GM18519 (cell line): ENCODE results near the gene MAP3K20.
"Not testable (repeated sequence)": the region's sequence is repeated elsewhere in the genome, so short reads cannot be mapped to it uniquely, and the experiment has no call there.

Experiments
- ATAC-seq: cut with Tn5 transposase; IDR thresholded peaks from one replicate; pipeline ENCODE4 v1.9.1; 2021; ENCODE audit warnings: mild to moderate bottlenecking, moderate library complexity; ENCODE audit not compliant: unreplicated experiment, low FRiP score

Gene MAP3K20

DNA sequence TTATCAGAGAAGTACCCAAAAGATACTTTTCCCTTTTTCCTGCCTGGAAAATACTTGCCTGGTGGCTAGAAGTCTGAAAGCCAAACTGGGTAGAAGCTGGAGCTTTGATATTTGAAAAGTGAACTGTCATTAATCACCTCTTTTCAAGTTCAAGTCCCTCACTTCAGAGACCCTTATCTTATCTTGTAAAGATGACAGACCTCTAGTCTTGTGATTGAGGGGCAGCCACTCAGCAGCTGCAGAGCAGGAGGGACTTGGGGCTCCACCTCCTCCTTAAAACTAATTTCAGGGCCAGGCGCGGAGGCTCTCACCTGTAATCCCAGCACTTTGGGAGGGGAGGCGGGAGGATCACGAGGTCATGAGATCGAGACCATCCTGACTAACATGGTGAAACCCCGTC lies 214.9 kb downstream of the MAP3K20 start:
- no peak for ATAC-seq

DNA sequence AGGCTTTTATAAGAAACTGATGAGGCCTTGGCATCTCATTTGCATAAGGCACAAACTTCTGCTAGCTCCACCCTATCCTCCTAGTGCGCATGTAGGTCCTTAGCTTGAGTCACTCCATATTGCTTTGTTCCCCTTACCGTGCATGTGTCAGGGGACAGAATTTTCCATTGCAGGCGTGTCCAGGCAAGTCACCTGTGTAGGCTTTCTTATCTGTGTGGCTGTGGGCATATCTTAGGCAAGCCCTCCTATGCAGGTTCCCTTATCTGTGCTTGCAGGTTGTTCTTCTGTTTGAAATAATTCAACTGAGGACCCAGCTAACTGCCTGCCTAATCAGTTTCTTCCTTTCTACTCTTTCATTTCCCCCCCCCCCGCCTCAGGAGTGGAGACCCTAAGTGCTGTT lies 215.8 kb downstream of the MAP3K20 start:
- no peak for ATAC-seq

DNA sequence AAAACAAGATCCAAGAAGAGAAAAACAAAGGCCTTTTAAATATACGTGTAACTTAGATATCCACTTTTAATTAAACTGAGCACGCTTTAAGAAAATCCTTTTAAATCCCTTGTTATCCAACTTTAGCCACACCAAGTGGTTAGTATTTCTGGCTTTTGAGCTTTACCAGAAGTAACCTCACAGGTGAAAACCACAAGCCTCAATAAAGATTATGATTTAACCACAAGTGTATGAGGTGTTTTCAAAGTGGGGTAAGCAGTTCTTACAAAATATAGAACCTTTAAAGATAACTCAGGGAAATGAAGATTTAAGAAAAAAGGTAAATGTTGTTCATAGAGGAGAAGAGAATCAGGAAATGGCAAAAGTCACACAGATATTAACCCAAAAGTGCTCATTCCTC lies 220.6 kb downstream of the MAP3K20 start:
- ATAC-seq: no peak

DNA sequence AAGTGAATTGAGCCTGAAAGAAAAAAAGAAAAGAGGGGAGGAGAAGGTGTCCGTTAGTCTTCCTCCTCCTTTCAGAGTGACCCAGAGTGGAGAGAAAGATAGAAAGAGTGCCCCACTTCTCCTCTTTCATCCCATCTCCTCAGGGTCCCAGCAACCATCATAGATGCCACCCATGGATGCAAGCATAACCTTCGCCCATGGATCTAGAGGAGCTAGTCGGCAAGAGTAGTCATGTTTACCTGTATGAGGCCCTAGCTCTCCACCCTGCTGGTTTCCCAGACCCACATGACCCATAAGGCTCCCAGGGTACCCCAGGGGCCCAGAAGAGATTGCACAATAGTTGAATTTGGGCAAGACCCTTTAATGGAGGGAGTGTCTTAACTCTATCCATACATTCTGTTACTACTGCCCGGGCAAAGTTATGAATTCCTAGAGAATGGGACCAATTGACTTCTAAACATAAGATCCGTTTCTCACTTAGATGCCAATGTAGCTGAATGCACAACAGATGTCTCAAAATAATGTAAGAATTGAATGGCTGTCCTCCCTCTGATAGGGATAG lies 223.0 kb downstream of the MAP3K20 start:
- ATAC-seq: no peak

DNA sequence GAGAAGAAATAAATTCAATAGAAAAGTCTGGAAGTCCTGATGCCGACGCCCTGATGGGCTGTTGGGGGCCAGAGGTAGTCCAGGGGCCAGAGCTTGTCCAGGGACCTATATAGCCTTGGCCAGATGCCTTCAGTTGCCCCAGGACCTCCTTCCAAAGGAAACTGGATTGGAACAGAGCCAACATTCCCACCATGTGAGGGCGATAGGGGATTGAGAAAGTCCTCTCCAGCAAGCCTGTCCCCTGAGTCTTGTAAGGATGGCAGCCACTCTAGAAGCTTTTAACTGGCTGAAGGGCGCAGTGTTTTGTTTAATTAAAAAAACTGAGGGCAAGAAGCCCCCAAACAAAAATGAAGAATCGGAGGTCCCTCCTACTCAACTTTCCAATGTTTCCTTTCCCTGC lies 224.1 kb downstream of the MAP3K20 start:
- ATAC-seq: no peak

DNA sequence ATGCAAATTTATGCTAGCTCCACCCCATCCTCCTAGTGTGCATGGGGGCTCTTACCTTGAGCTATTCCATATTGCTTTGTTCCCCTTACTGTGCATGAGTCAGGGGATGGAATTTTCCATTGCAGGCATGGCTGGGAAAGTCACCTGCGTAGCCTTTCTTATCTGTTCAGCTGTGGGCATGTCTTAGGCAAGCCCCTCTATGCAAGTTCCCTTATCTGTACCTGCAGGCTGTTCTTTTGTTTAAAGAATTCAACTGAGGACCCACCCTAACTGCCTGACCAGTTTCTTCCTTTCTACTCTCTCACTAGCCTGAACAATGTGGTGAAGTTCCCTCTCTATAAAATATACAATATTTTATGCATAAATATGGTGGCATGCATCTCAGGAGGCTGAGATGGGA lies 224.8 kb downstream of the MAP3K20 start:
- no peak for ATAC-seq

DNA sequence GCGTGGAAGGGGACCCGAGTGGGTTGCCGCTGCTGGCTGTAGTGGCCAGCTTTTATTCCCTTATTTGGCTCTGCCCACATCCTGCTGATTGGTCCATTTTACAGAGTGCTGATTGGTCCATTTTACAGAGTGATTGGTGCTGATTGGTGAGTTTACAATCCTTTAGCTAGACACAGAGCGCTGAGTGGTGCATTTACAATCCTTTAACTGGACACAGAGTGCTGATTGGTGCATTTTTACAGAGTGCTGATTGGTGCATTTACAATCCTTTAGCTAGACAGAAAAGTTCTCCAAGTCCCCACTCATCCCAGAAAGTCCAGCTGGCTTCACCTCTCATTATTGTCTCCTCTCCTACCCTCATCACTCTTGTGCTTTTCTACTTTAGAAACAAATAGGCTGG lies 225.9 kb downstream of the MAP3K20 start:
- ATAC-seq: not testable (repeated sequence)

DNA sequence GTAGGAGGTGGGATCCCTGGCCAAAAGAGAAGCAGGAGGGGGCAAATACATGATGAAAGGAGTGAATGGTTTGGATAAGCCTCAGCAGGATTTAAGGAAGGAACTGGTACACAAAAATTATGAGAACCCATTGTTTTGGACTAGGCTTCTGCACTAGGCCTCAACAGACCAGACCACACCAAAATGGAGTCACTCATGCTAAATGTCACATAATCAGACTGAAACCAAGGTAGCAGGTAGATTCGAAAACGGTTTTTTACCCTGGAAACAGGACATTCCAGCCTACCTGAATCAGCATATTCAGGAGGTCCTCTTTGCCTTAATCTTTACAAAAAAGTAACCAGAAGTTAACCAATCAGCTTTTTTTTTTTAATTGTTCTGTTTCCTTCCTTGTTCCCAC lies 229.7 kb downstream of the MAP3K20 start:
- no peak for ATAC-seq

DNA sequence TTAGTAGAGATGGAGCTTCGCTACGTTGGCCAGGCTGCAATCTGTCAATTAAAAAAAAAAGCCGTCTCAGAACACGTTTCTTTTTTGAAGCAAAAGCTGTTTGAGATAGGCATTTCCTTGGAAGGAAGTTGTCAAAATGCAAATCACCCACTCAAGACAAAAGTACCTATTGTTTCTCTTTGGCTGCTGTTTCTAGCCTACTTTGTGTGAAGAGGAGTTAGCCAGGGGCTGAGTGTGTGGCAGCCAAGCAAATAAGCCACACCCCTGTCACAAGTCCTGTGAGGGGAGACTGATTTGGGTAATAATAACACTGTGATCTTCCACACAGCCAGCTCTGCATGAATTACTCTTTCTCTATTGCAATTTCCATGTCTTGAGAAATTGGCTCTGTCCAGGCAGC lies 231.6 kb downstream of the MAP3K20 start:
- ATAC-seq: peak; percentile 86

DNA sequence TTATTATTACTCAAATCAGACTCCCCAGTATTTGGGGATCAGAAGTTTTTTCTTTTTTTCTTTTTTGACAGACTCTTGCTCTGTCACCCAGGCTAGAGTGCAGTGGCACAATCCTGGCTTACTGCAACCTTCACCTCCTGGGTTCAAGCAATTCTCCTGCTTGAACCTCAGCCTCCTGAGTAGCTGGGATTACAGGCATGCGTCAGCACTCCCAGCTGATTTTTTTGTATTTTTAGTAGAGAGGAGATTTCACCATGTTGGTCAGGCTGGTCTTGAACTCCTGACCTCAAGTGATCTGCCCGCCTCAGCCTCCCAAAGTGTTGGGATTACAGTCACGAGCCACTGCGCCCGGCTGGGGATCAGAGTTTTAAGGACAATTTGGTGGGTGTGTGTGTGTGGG lies 233.7 kb downstream of the MAP3K20 start:
- ATAC-seq: not testable (repeated sequence)

DNA sequence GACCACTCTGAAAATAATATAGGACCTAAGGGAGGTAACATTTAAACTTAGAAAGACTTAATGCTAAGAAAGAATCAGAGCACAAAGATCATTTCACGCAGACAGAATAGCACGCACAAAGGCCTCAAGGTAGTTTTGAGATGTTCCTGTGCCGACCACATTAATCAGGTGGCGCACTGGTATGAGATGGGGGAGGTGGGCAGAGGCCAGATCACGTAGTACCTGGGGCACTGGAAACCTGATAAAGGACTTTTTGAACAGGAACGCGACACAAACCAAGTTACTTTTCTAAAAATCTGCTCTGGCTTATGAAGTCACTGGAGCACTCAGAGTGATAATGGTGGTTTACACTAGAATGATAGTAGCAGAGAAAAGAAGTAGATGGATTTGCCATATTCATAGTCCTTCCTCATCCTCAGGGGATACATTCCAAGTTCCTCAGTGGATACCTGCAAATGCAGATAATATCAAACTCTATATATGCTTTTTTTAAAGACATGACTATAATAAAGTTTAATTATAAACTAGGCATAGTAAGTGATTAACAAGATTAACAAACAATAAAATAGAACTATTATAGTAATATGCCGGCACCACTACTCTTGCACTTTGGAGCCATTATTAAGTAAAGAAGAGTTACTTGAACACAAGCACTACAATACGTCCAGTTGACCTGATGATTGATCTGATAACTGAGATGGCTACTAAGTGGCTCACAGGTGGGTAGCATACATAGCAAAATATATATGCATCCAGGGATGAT lies 236.4 kb downstream of the MAP3K20 start:
- no peak for ATAC-seq
